ENCODE data around the gene TJAP1. TPM values are rescaled to one million over a fixed set of nuclear protein-coding genes. Genes with fewer than 3 reads are reported as not detected.

TJAP1 gene
- total RNA-seq, 3 donors from 2014 or later, result 20.8 to 33.8 (median 26.3) TPM

- no peak overlapping the region for H3K4me3 ChIP-seq
- peaks cover 3% of the 10 kb centered on the region for H3K36me3 ChIP-seq (ENCODE audit: low read depth)
- DNase-seq (no peak), ATAC-seq (no peak)
- intact Hi-C loops (cut with DNase I, micrococcal nuclease), result no loop called here
- H3K4me1 ChIP-seq (ENCODE audit: low read depth), result no peaks in the 10 kb centered on the region
- TF ChIP-seq, protein P1, sequence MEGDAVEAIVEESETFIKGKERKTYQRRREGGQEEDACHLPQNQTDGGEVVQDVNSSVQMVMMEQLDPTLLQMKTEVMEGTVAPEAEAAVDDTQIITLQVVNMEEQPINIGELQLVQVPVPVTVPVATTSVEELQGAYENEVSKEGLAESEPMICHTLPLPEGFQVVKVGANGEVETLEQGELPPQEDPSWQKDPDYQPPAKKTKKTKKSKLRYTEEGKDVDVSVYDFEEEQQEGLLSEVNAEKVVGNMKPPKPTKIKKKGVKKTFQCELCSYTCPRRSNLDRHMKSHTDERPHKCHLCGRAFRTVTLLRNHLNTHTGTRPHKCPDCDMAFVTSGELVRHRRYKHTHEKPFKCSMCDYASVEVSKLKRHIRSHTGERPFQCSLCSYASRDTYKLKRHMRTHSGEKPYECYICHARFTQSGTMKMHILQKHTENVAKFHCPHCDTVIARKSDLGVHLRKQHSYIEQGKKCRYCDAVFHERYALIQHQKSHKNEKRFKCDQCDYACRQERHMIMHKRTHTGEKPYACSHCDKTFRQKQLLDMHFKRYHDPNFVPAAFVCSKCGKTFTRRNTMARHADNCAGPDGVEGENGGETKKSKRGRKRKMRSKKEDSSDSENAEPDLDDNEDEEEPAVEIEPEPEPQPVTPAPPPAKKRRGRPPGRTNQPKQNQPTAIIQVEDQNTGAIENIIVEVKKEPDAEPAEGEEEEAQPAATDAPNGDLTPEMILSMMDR (IDR thresholded peaks at IDR 0.05), result no peak
- H3K9me3 ChIP-seq, result no peaks in the 10 kb centered on the region
These were observed 34.4 kb upstream of the TJAP1 start for GRCh38 chr6:43442935-43443334.

- no peaks in the 10 kb centered on the region for H3K9me3 ChIP-seq
- H3K36me3 ChIP-seq (ENCODE audit: low read depth), result peaks cover 3% of the 10 kb centered on the region
- H3K4me1 ChIP-seq (ENCODE audit: low read depth), result no peaks in the 10 kb centered on the region
- DNase-seq, result no peak
- no peak for ATAC-seq
- intact Hi-C loops (cut with DNase I, micrococcal nuclease), result no loop called here
- no peak overlapping the region for H3K4me3 ChIP-seq
- TF ChIP-seq, protein P1 (IDR thresholded peaks at IDR 0.05), result no peak
These were observed 33.3 kb upstream of the TJAP1 start for GRCh38 chr6:43444036-43444435.

GRCh38 chr6:43444582-43444981 lies 32.8 kb upstream of the TJAP1 start:
- DNase-seq (no peak), ATAC-seq (no peak)
- Histone ChIP-seq H3K4me3 (no peak overlapping the region), H3K9me3 (no peaks in the 10 kb centered on the region), H3K36me3 (ENCODE audit: low read depth) (peaks cover 3% of the 10 kb centered on the region), H3K4me1 (ENCODE audit: low read depth) (no peaks in the 10 kb centered on the region)
- intact Hi-C loops (cut with DNase I, micrococcal nuclease), result no loop called here
- TF ChIP-seq, protein P1 (IDR thresholded peaks at IDR 0.05), result no peak

- Histone ChIP-seq H3K4me1 (ENCODE audit: low read depth) (no peaks in the 10 kb centered on the region), H3K36me3 (ENCODE audit: low read depth) (peaks cover 3% of the 10 kb centered on the region), H3K9me3 (no peaks in the 10 kb centered on the region), H3K4me3 (no peak overlapping the region)
- intact Hi-C loops (cut with DNase I, micrococcal nuclease), result no loop called here
- TF ChIP-seq, protein P1 (IDR thresholded peaks at IDR 0.05), result no peak
- no peak for ATAC-seq
- no peak for DNase-seq
These were observed 31.8 kb upstream of the TJAP1 start for GRCh38 chr6:43445576-43445975.

DNA sequence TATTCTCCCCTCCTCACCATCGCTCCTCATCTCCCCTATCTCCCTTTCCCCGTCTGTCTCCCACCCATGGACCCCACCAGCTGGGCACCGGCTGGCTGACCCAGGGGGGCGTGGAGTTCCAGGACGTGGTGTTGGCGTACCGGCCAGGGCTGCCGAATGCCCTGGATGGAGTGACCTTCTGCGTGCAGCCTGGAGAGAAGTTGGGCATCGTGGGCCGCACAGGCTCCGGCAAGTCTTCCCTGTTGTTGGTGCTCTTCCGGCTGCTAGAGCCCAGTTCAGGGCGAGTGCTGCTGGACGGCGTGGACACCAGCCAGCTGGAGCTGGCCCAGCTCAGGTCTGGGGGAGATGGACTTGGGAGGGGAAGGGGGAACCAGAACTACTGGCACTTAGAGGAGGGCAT lies 29.8 kb upstream of the TJAP1 start:
- intact Hi-C loops (cut with DNase I, micrococcal nuclease), result no loop called here
- no peak for ATAC-seq
- H3K9me3 ChIP-seq, result no peaks in the 10 kb centered on the region
- peaks cover 3% of the 10 kb centered on the region for H3K36me3 ChIP-seq (ENCODE audit: low read depth)
- TF ChIP-seq, protein P1 (IDR thresholded peaks at IDR 0.05), result no peak
- H3K4me1 ChIP-seq (ENCODE audit: low read depth), result no peaks in the 10 kb centered on the region
- no peak overlapping the region for H3K4me3 ChIP-seq
- no peak for DNase-seq

DNA sequence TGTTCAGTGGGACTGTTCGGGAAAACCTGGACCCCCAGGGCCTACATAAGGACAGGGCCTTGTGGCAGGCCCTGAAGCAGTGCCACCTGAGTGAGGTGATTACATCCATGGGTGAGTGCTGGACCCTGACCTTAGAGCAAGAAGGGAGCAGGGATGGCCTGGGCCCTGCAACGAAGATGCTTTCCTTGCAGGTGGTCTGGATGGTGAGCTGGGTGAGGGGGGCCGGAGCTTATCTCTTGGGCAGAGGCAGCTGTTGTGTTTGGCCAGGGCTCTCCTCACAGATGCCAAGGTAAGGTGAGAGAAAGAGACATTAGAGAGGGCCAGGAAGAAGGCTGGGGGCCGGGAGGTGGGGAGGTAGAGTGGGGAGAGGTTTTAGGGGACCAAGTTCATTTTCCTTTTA lies 28.5 kb upstream of the TJAP1 start:
- Histone ChIP-seq H3K9me3 (no peaks in the 10 kb centered on the region), H3K4me3 (no peak overlapping the region), H3K4me1 (ENCODE audit: low read depth) (no peaks in the 10 kb centered on the region), H3K36me3 (ENCODE audit: low read depth) (peaks cover 3% of the 10 kb centered on the region)
- intact Hi-C loops (cut with DNase I, micrococcal nuclease), result no loop called here
- DNase-seq (no peak), ATAC-seq (no peak)
- TF ChIP-seq, protein P1 (IDR thresholded peaks at IDR 0.05), result no peak

All from mucosa of descending colon (tissue), 3 donors.